Central memory CD4-positive, alpha-beta T cell (primary cell): Measurements from ENCODE around the gene SEMA5B.

Source experiments
- DNase-seq: peaks from one replicate; pipeline ENCODE4 v3.0.0; 2022
- total RNA-seq, 3 experiments: gene quantifications; one replicate each; lab custom pipeline; 2026; lab: John Stamatoyannopoulos, UW

SEMA5B gene
- total RNA-seq = 0 to 0.16 (median 0.04) reads per million in 3 experiments

GRCh38 chr3:123027292-123028232 is at the start of gene SEMA5B:
SEMA5B (minus strand) TSS chr3:123027763; CDS start chr3:122961263, 66,500 bp downstream.
- peak; percentile 7 for DNase-seq

DNA sequence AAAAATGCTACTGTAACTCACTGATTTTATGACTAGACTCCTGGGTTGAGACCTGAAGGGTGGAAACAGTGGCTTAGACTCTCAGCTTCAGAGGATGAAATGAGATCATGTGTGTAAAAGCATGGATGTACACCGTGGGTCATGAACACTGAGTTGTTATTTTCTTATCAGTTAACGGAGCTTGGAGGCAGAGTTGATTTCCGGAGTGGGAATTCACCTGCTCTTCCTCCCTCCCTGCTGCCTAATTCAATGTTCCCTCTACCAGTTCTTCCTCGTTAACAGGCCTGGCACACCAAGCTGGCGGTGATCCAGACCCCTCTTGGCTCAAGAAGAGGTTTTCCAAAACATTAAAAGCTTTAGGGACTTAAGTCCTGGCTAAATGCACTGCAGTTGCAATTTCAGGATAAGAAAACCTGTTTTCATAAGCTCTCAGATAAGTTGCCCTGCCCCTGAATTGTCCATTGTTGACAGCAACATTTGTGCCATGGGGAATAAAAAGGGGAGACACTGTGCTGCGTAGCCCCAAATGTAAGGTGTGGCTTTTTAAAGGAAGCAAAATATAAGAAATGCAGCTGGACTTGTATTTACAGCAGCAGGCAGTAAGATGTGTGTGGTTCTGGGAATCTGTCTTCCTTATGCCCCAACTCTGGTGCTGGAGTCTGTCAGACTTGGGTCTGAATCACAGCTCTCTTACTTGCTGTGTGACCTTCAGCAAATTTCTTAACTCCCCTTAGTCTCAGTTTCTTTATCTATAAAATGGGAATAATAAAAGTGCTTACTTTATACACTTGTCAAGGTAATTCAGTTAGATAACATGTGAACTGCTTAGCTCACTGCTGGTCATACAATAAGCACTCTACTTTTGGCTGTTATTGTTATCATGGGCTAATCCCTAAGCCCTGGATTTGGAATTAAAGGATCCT is 49.2 kb upstream of the SEMA5B start:
- no peak for DNase-seq

GRCh38 chr3:123076112-123076495 is 48.5 kb upstream of the SEMA5B start:
- DNase-seq = no peak

DNA sequence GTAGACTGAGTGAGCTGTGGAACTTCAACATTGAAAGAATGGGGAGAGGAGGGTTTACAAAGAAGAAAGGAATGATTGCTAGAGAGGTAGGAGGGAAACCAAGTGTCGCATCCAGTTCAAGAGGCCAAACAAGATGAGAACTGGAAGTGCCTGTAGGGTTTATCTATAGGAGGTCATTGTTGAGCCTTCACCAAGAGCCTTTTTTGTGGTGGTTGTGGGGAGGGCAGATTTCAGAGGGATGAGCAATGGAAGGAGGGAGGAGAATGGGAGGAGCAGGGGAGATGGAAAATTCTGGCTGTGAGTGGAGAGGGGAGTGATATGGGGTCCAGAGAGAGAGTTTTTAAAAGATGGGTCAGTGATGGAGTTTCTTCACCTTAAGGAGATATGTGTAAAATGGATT is 47.8 kb upstream of the SEMA5B start:
- DNase-seq = no peak

DNA sequence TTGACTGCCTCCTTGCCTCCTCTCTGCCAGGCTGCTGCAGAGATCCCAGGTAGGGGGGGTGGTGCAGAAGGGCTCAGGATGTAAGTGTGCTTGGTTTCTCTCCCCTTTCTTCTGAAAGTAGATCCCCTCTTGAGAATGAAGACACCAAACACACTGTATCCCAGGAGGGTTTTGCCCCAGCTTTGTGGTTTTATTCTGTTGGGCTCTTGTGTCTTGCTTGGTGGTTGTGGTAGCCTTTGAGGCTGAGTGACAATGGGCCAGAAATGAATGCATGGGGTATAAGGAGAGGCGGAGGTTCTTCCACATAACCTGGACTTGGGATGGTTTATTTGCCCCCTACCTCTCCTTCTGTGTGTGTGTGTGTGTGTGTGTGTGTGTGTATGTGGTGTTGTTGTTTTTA is 45.0 kb upstream of the SEMA5B start:
- no peak for DNase-seq

DNA sequence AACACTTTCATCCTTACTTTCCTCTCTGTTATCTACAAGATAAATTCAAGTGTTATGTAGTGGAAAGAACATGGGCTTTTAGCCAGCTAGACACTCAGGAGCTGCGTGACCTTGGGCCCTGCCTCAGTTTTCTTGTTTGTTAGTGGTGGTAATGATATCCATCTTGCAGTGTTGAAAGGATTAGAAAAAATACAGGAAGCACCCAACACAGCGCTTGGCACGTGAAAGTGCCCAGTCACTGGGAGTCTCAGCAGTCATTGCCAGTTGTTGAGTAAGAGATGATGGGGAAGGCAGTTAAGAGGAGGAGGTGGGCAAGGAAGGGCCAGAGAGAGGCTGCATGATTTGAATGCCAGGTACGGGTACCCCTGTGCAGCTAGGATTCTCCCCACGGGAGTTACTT is 44.6 kb upstream of the SEMA5B start:
- no peak for DNase-seq

DNA sequence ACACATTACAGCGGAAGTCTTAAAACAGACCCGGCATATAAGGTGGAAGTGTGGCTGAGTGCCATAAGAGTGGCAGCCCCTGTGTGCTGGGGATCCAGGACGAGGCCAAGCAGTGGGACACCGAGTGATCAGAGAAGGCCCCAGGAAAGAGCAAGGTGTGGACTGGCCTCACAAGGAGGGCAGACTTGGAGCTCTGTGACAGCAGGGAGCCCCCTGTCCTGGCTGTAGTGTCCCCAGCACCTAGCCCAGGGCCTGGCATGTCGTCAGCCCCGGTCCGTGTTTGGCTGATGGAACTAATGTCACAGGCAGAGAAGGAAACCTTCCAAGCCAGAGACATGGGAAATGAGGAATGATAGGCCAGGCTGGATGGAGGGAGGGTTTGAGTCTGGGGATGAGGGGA is 44.0 kb upstream of the SEMA5B start:
- DNase-seq = no peak

- DNase-seq = no peak
These were observed 43.6 kb upstream of the SEMA5B start for GRCh38 chr3:123071146-123071545.

DNA sequence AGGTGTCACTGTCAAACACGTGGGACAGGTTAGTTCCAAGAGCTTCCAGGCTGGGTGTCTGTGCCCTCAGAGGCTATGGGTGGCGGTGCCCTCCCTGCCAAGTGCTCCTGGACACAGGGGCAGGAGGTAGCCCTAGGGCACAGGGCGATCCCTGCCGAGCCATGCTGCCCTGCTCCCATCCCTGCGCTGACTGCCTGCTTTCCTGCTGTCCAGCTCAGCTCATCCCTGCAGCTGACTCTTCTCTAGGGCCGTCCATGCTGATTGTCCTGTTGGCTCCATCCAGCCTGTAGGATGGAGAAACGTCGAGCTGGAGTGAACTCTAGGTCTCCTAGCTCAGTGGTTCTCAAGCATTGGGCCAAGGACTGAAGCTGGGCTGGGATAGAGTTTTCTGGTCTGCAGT is 42.9 kb upstream of the SEMA5B start:
- DNase-seq = no peak

DNA sequence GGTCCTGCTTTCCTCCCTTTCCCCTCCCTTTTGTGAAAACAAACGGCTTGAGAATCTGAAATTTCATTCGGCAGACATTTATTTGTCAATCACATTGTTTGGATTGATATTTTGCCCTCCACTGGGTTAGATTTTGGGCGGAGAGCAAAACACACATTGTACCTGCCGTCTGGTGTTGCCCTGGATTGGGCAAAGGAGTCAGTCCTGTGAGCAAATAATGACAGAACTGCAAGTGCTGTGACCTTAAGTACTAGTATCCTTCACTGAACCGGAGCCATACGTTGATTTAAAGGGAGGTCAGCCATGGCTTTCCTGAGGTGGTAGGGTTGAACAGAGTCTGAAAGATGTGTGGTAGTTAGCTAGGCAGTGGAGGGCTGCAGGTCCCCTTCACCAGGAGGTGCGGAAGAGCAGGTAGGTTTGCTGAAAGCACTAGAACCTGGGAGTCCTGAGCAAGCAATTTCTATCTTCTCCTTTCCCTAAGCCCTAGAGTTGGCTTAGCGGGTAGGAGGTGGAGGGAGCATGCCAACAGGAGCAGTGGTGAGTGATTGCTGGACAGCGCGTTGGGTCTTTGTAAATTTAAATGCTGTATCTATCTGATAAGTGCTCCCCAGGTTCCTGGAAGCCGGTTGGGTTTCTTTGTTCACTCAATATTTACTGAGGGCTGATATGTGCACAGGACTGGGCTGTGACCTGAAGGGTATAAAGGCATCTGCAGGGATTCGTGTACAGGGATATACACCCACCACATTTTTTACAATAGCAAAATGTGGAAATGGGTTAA is 41.2 kb upstream of the SEMA5B start:
- no peak for DNase-seq

GRCh38 chr3:123067689-123068600 is 40.4 kb upstream of the SEMA5B start:
- peak; percentile 1 for DNase-seq

GRCh38 chr3:123066896-123067688 is 39.5 kb upstream of the SEMA5B start, which contains the start of gene PDIA5:
PDIA5 (plus strand) TSS chr3:123067025; CDS start chr3:123067165, 140 bp downstream.
- peak; percentile 19 for DNase-seq

- DNase-seq = no peak
These were observed 39.0 kb upstream of the SEMA5B start for GRCh38 chr3:123066599-123066895.

GRCh38 chr3:123064914-123065313 is 37.4 kb upstream of the SEMA5B start:
- DNase-seq = no peak

GRCh38 chr3:123064506-123064905 is 36.9 kb upstream of the SEMA5B start:
- DNase-seq = no peak

DNA sequence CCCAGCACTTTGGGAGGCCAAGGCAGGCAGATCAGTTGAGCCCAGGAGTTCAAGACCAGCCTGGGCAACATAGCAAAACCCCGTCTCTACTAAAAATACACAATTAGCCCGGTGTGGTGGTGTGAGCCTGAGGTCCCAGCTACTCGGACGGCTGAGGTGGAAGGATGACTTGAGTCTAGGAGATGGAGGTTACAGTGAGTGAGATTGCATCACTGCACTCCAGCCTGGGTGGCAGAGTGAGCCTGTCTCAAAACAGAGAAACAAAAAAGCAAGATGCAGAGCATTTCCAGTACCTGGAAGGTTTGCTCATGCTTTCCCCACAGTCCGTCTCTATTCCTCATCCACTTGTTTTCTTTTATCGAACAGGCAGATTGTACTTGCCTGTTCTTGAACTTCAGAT is 35.5 kb upstream of the SEMA5B start:
- DNase-seq = no peak

GRCh38 chr3:123061856-123062255 is 34.3 kb upstream of the SEMA5B start:
- no peak for DNase-seq

DNA sequence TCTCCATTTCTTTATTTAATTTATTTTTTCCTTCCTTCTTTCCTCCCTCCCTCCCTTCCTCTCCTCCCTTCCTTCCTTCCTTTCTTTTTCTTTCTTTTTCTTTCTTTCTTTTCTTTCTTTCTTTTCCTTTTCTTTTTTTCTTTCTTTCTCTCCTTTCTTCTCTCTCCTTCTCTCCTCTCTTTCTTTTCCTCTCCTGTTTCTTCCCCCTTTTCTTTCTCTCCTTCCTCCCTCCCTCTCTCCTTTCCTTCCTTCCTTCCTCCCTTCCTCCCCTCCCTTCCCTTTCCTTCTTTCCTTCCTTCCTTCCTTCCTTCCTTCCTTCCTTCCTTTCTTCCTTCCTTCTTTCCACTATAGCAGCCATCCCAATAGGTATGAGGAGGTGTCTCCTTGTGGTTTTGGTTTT is 32.5 kb upstream of the SEMA5B start:
- no peak for DNase-seq

- no peak for DNase-seq
These were observed 30.9 kb upstream of the SEMA5B start for GRCh38 chr3:123058505-123058904.

- DNase-seq = no peak
These were observed 27.8 kb upstream of the SEMA5B start for GRCh38 chr3:123055352-123055751.

- DNase-seq = no peak
These were observed 27.4 kb upstream of the SEMA5B start for GRCh38 chr3:123054931-123055330.
